ENCODE data around the gene SDF4.
A peak's percentile ranks its signal among the peaks of the same experiment; 100 is the strongest.

The SDF4 gene

DNA sequence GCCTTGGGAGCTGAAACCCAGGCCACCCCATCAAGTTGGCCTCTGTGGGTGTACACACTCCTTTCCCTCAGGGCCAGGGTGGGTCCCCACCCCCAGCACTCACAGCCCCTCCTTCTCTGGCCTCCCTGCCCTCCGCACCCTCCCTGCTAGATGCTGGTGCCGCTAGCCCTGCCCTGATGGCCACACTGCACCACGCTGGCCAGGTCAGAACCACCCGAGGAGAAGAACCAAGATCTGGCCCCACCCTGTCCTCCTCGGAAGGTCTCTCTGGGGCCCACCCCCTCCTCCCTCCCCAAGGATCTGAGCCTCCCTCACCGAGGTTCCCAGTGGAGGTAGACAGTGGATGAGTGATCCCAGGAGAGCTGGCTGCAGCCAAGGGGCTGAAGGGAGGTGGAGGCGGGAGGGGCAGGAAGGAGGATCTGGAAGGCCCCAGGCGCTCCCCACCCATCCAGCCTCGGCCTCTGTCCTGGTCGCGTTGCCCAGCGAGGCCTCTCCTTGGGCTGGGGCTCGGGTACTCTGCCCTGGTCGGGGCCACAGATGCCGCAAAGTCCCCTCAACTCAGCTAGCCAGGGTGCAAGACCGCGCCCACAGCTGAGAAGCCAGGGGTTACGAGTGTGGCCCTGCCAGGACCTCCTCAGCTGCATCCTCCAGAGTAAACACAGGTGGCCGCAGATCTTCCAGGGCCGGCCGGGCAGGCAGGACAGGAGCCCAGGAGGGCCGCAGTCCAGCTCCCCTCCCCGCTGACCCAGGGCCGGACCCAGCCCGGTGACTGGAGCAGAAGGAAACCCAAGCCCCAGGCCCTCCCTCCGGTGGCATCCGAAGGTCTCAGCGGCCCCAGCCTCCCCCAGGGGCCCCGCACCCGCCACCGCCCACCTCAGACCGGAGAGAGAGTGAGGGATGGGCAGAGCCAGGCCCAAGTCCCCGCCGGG is 5.4 kb upstream of the SDF4 start:
- Histone ChIP-seq H3K27ac (ENCODE audit: insufficient read depth, low read depth, low read length, poor library complexity, severe bottlenecking) (no peak overlapping the region), H3K36me3 (ENCODE audit: control insufficient read depth, insufficient read depth, low read length) (no peaks in the 10 kb centered on the region), H3K4me1 (ENCODE audit: control insufficient read depth, insufficient read depth, low read length) (peaks cover 25% of the 10 kb centered on the region), H3K27me3 (ENCODE audit: control insufficient read depth, insufficient read depth, low read length, poor library complexity, severe bottlenecking) (no peaks in the 10 kb centered on the region), H3K9me3 (ENCODE audit: control insufficient read depth, low read length) (no peaks in the 10 kb centered on the region), H3K4me3 (ENCODE audit: insufficient read depth, low read depth, low read length) (no peak overlapping the region)
- WGBS, 2 experiments, result 78 to 83% methylated on average over 34 of the region's 34 CpGs

GRCh38 chr1:1236176-1236763 is 4.5 kb upstream of the SDF4 start:
- H3K4me3 ChIP-seq (ENCODE audit: insufficient read depth, low read depth, low read length), result no peak overlapping the region

GRCh38 chr1:1235016-1235744 is 3.4 kb upstream of the SDF4 start:
- 95 to 96% methylated on average over 27 of the region's 27 CpGs for WGBS, 2 experiments
- Histone ChIP-seq H3K4me1 (ENCODE audit: control insufficient read depth, insufficient read depth, low read length) (peaks cover 23% of the 10 kb centered on the region), H3K27ac (ENCODE audit: insufficient read depth, low read depth, low read length, poor library complexity, severe bottlenecking) (no peak overlapping the region), H3K9me3 (ENCODE audit: control insufficient read depth, low read length) (no peaks in the 10 kb centered on the region), H3K4me3 (ENCODE audit: insufficient read depth, low read depth, low read length) (no peak overlapping the region), H3K36me3 (ENCODE audit: control insufficient read depth, insufficient read depth, low read length) (no peaks in the 10 kb centered on the region), H3K27me3 (ENCODE audit: control insufficient read depth, insufficient read depth, low read length, poor library complexity, severe bottlenecking) (no peaks in the 10 kb centered on the region)

More at GRCh38 chr1:1236176-1236763, 4.5 kb upstream of the SDF4 start:
- 91 to 92% methylated on average over 22 of the region's 22 CpGs for whole genome bisulfite sequencing, 2 experiments
- no peaks in the 10 kb centered on the region for H3K27me3 ChIP-seq (ENCODE audit: control insufficient read depth, insufficient read depth, low read length, poor library complexity, severe bottlenecking)
- H3K4me1 ChIP-seq (ENCODE audit: control insufficient read depth, insufficient read depth, low read length), result peaks cover 25% of the 10 kb centered on the region
- no peaks in the 10 kb centered on the region for H3K9me3 ChIP-seq (ENCODE audit: control insufficient read depth, low read length)
- no peaks in the 10 kb centered on the region for H3K36me3 ChIP-seq (ENCODE audit: control insufficient read depth, insufficient read depth, low read length)
- H3K27ac ChIP-seq (ENCODE audit: insufficient read depth, low read depth, low read length, poor library complexity, severe bottlenecking), result no peak overlapping the region

GRCh38 chr1:1234180-1234808 is 2.5 kb upstream of the SDF4 start:
- Histone ChIP-seq H3K4me3 (ENCODE audit: insufficient read depth, low read depth, low read length) (no peak overlapping the region), H3K27ac (ENCODE audit: insufficient read depth, low read depth, low read length, poor library complexity, severe bottlenecking) (no peak overlapping the region), H3K36me3 (ENCODE audit: control insufficient read depth, insufficient read depth, low read length) (no peaks in the 10 kb centered on the region), H3K9me3 (ENCODE audit: control insufficient read depth, low read length) (no peaks in the 10 kb centered on the region), H3K27me3 (ENCODE audit: control insufficient read depth, insufficient read depth, low read length, poor library complexity, severe bottlenecking) (no peaks in the 10 kb centered on the region), H3K4me1 (ENCODE audit: control insufficient read depth, insufficient read depth, low read length) (peaks cover 14% of the 10 kb centered on the region)
- WGBS, 2 experiments, result 95% methylated on average over 28 of the region's 28 CpGs

- H3K4me3 ChIP-seq (ENCODE audit: insufficient read depth, low read depth, low read length), result peak overlapping the region; percentile 22
- H3K27me3 ChIP-seq (ENCODE audit: control insufficient read depth, insufficient read depth, low read length, poor library complexity, severe bottlenecking), result no peaks in the 10 kb centered on the region
- no peaks in the 10 kb centered on the region for H3K36me3 ChIP-seq (ENCODE audit: control insufficient read depth, insufficient read depth, low read length)
- H3K27ac ChIP-seq (ENCODE audit: insufficient read depth, low read depth, low read length, poor library complexity, severe bottlenecking), result no peak overlapping the region
- 95% methylated on average over 15 of the region's 15 CpGs for WGBS, 2 experiments
- no peaks in the 10 kb centered on the region for H3K9me3 ChIP-seq (ENCODE audit: control insufficient read depth, low read length)
- peaks cover 14% of the 10 kb centered on the region for H3K4me1 ChIP-seq (ENCODE audit: control insufficient read depth, insufficient read depth, low read length)
Observed at GRCh38 chr1:1233567-1233892, 1.7 kb upstream of the SDF4 start.

- Histone ChIP-seq H3K27me3 (ENCODE audit: control insufficient read depth, insufficient read depth, low read length, poor library complexity, severe bottlenecking) (no peaks in the 10 kb centered on the region), H3K9me3 (ENCODE audit: control insufficient read depth, low read length) (no peaks in the 10 kb centered on the region), H3K36me3 (ENCODE audit: control insufficient read depth, insufficient read depth, low read length) (no peaks in the 10 kb centered on the region), H3K4me3 (ENCODE audit: insufficient read depth, low read depth, low read length) (peak overlapping the region; percentile 22), H3K27ac (ENCODE audit: insufficient read depth, low read depth, low read length, poor library complexity, severe bottlenecking) (no peak overlapping the region), H3K4me1 (ENCODE audit: control insufficient read depth, insufficient read depth, low read length) (peaks cover 14% of the 10 kb centered on the region)
- 96 to 97% methylated on average over 98 of the region's 98 CpGs for WGBS, 2 experiments
Observed at GRCh38 chr1:1232796-1233566, 1.2 kb upstream of the SDF4 start.

GRCh38 chr1:1232208-1232795 is 501 bp upstream of the SDF4 start, which contains the start of gene B3GALT6:
Gene B3GALT6, plus strand, starts transcription at chr1:1232237. Its CDS starts 42 bp downstream, at chr1:1232279.
- Histone ChIP-seq H3K4me3 (ENCODE audit: insufficient read depth, low read depth, low read length) (peak within 1 kb of the TSS; percentile 85), H3K27me3 (ENCODE audit: control insufficient read depth, insufficient read depth, low read length, poor library complexity, severe bottlenecking) (no peaks in the 10 kb centered on the region), H3K9me3 (ENCODE audit: control insufficient read depth, low read length) (no peaks in the 10 kb centered on the region), H3K36me3 (ENCODE audit: control insufficient read depth, insufficient read depth, low read length) (no peaks in the 10 kb centered on the region), H3K4me1 (ENCODE audit: control insufficient read depth, insufficient read depth, low read length) (peaks cover 14% of the 10 kb centered on the region), H3K27ac (ENCODE audit: insufficient read depth, low read depth, low read length, poor library complexity, severe bottlenecking) (no peak within 1 kb of the TSS)
- 24 to 25% methylated on average over 100 of the region's 100 CpGs for WGBS, 2 experiments

DNA sequence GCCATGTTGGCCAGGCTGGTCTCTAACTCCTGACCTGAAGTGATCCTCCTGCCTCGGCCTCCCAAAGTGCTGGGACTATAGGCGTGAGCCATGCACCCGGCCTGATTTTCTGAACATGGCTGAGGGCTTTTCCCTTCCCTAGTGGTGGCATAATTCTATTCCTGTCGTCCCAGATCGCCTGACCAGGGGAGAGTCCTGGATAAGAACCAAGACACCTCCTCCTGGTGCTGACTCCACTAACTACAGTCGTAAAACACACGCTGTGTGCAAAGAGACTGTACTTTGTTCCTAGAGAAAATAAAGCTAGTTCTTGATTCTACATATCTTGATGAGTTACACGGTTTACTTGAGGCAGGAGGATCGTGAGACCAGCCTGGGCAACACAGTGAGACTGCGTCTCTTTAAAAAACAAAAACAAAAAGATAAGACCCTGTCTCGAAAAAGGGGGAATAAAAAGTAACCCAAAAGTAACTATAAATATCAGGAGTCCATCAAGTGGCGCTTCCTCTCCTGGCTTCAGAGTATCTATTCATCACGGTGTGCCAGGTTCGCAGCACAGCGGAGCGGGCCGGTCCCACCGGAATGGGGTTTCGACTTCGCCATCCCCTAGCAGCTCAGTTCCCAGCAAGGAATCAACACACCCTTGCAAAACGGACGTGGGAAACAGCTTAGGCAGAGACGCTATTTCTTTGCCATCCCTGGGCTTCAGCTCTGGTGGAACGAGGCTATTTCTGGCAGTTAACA is 973 bp downstream of the SDF4 start:
- WGBS, 2 experiments, result 37 to 39% methylated on average over 24 of the region's 24 CpGs

DNA sequence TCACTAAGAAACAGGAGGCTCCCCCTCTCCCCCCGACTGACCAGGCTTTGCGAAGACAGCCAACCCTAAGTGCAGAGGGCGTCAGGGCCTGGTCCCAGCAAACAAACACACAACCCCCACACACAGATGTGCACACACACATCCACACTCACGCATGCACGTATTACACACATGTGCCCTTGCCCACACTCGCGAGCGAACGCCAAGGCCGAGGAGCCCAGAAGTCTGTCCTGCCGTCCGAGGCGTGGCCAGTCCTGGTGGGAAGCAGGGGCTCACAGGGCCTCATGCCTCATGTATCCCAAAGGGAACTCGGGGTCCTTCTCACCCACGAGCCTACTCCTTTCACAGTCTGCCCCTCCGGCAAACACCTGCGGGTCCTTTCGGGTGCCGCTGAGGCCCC is 2.0 kb downstream of the SDF4 start:
- 95% methylated on average over 19 of the region's 19 CpGs for WGBS, 2 experiments
- Histone ChIP-seq H3K27ac (ENCODE audit: insufficient read depth, low read depth, low read length, poor library complexity, severe bottlenecking) (no peak overlapping the region), H3K36me3 (ENCODE audit: control insufficient read depth, insufficient read depth, low read length) (no peaks in the 10 kb centered on the region), H3K27me3 (ENCODE audit: control insufficient read depth, insufficient read depth, low read length, poor library complexity, severe bottlenecking) (no peaks in the 10 kb centered on the region), H3K4me1 (ENCODE audit: control insufficient read depth, insufficient read depth, low read length) (peaks cover 8% of the 10 kb centered on the region), H3K4me3 (ENCODE audit: insufficient read depth, low read depth, low read length) (no peak overlapping the region), H3K9me3 (ENCODE audit: control insufficient read depth, low read length) (no peaks in the 10 kb centered on the region)

More for the DNA sequence above, 973 bp downstream of the SDF4 start:
- Histone ChIP-seq H3K27me3 (ENCODE audit: control insufficient read depth, insufficient read depth, low read length, poor library complexity, severe bottlenecking) (no peaks in the 10 kb centered on the region), H3K36me3 (ENCODE audit: control insufficient read depth, insufficient read depth, low read length) (no peaks in the 10 kb centered on the region), H3K27ac (ENCODE audit: insufficient read depth, low read depth, low read length, poor library complexity, severe bottlenecking) (no peak overlapping the region), H3K4me1 (ENCODE audit: control insufficient read depth, insufficient read depth, low read length) (peaks cover 8% of the 10 kb centered on the region), H3K9me3 (ENCODE audit: control insufficient read depth, low read length) (no peaks in the 10 kb centered on the region), H3K4me3 (ENCODE audit: insufficient read depth, low read depth, low read length) (peak overlapping the region; percentile 85)
